Gastroesophageal sphincter (tissue), 3 donors: ENCODE measurements around the gene SGIP1.

Source experiments
- CTCF ChIP-seq, 4 experiments: fragments of 200-600 bp in 2 of 4; fragments of 450-650 bp in 2 of 4; sonication (generic) in 1 of 4; IDR thresholded peaks; one replicate each; pipeline ENCODE4 v1.5.1; 2017 to 2019; ENCODE audit warnings: antibody characterized with exemption in 4 of 4, mild to moderate bottlenecking in 2 of 4, moderate library complexity in 2 of 4
- EP300 ChIP-seq: sonication (generic); formaldehyde crosslinking; IDR thresholded peaks from one replicate; pipeline ENCODE4 v1.6.1; 2017; ENCODE audit warnings: antibody characterized with exemption, mild to moderate bottlenecking
- POLR2A ChIP-seq, 2 donors: fragments of 450-650 bp; IDR thresholded peaks; one replicate each; pipeline ENCODE4 v1.6.1; 2017; ENCODE audit warnings: antibody characterized with exemption in 2 of 2, mild to moderate bottlenecking in 2 of 2, moderate library complexity in 1 of 2

DNA sequence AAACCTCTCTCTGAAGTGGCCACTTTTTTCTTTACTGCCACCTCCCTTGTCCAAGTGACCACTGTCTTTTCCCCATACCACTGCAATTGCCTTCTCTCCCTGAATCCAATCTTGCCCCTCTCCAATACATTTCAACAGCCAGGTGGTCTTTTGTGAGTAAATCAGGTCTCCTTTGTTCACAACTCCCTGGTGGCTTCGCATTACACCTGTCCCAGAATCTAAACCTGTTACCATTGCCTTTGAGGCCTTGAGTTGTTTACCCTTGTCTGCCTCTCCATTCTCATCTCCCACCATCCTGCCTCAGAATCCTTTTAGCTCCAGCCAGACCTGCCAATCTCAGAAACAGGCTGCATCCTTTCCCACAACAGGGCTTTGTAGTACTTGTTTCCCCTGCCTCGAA lies 196.5 kb downstream of the SGIP1 start:
- TF ChIP-seq CTCF (IDR thresholded peaks at IDR 0.05) (no peak), EP300 (no peak), POLR2A (IDR thresholded peaks at IDR 0.05) (no peak)
